OCI-LY1 (cell line): ENCODE measurements around the gene RLN2.
"Not testable (repeated sequence)": the region's sequence is repeated elsewhere in the genome, so short reads cannot be mapped to it uniquely, and the experiment has no call there.

ENCODE experiments used
- CTCF ChIP-seq: fragments of 200-600 bp; sonication (generic), shearing (Covaris generic); IDR thresholded peaks from 2 replicates; pipeline ENCODE4 v1.5.1; 2017; ENCODE audit warnings: mild to moderate bottlenecking, antibody characterized with exemption, low read length, moderate library complexity, mixed read lengths
- EZH2 ChIP-seq: fragments of 200-600 bp; sonication (generic), shearing (Covaris generic); IDR thresholded peaks from 2 replicates; pipeline ENCODE4 v1.8.0; 2017; ENCODE audit warnings: borderline replicate concordance, mixed run types, mild to moderate bottlenecking, antibody characterized with exemption, low read length, moderate library complexity, mixed read lengths

- not testable (repeated sequence) for TF ChIP-seq CTCF, EZH2
Measured at GRCh38 chr9:5321601-5322000, 17.1 kb upstream of the RLN2 start.
